Left cardiac atrium (tissue), 4 donors: ENCODE results near the gene OPRL1. TPM values are rescaled to one million over a fixed set of nuclear protein-coding genes. Genes with fewer than 3 reads are reported as not detected.

Experiments used
- ATAC-seq, 2 donors: fragments of 200-7000 bp; cut with Tn5 transposase; one replicate each; pipeline ENCODE4 v1.9.1; 2020; ENCODE audit warnings: mild to moderate bottlenecking in 2 of 2, moderate library complexity in 2 of 2
- DNase-seq: peaks from one replicate; pipeline ENCODE4 v3.0.0-alpha.2; 2020
- intact Hi-C, 2 donors: fragments of 100-400 bp; cut with DNase I; formaldehyde crosslinking; loops; one replicate each; pipeline versions ENCODE4 v1.14.1 to v1.15.1; 2022 to 2023
- total RNA-seq, 2 donors: library from RNA; stranded (reverse); fragmentation: NEBNext Ultra II Directional; extraction: Animal tissue kit (Norgen Biotek cat#: 25700); gene quantifications; one replicate each; pipeline ENCODE4 v1.2.1, GENCODE V29; 2021
- donor health status: DM: no; HTN: yes; CAD: no.
- donor health status: DM: no; HTN: yes; CAD: no; lungs with severe emphysema.
- donor health status: DM: yes; HTN: yes; CAD: no.
- donor health status: Dilated cardiomyopathy.

The OPRL1 gene
- total RNA-seq, 2 donors from 2014 or later: 0.71 to 0.97 TPM

GRCh38 chr20:64098471-64099013 is 18.7 kb downstream of the OPRL1 start:
- intact Hi-C loops: no loop called here
- DNase-seq: no peak
- ATAC-seq: no peak

DNA sequence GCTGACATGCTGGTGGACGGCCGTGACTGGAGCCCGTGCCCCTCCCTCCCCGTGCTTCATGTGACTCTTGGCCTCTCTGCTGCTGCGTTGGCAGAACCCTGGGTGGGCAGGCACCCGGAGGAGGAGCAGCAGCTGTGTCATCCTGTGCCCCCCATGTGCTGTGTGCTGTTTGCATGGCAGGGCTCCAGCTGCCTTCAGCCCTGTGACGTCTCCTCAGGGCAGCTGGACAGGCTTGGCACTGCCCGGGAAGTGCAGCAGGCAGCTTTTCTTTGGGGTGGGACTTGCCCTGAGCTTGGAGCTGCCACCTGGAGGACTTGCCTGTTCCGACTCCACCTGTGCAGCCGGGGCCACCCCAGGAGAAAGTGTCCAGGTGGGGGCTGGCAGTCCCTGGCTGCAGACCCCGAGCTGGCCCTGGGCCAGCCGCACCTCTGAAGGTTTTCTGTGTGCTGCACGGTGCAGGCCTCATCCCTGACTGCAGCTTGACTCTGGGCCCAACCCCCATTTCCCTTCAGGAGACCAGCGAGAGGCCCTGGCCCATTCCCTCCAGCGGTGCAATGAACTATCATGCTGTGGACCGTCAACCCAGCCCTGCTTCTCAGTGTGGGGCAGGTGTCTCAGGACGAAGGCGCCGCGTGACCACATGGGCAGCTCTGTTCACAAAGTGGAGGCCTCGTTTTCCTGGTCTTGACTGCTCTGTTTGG is 19.4 kb downstream of the OPRL1 start:
- intact Hi-C loops: no loop called here
- no peak for ATAC-seq
- no peak for DNase-seq

DNA sequence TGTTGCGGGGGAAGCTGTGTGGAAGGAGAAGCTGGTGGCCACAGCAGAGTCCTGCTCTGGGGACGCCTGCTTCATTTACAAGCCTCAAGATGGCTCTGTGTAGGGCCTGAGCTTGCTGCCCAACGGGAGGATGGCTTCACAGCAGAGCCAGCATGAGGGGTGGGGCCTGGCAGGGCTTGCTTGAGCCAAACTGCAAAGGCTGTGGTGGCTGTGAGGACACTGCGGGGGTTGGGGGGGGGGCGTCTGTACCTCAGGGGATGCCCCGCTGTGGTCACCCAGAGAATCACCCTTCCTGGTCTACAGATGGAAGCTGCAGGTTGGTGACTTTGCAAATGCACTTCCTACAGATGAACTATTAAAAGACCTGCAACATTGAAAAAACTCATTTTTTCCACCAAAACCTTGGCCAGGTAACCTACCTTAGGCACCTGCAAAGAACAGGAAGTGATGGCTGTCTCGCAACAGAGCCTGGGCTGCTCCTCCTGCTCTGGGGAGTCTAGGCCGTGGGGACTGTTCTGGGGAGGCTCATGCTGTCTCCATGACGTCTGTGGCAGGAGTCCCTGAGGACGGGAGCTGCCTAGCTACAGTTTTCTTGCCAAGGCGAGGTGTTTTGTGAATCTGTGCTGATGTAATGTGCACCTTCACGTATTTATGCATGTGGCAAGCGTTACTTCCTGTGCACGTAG is 20.1 kb downstream of the OPRL1 start:
- intact Hi-C loops: no loop called here
- no peak for ATAC-seq
- DNase-seq: no peak

DNA sequence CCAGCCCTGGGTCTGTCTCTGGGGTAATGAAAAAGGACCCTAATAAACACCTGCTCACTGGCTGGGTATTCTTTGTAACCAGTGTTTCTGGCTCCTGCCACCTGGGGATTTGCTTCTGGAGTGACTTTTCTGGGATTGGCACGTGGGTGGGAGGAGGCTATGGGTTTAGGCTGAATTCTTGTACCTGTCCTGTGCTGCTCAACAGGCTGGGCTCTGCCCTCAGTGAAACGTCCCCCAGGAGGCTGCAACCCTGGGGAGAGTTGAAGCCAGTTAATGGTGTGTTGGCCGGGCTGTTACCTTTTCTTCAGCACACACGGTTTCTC is 20.6 kb downstream of the OPRL1 start:
- DNase-seq: no peak
- ATAC-seq: no peak
- intact Hi-C loops: no loop called here

- DNase-seq (peak; percentile 1), ATAC-seq (no peak)
- intact Hi-C loops: no loop called here
Observed at GRCh38 chr20:64100946-64101688, 21.2 kb downstream of the OPRL1 start.

DNA sequence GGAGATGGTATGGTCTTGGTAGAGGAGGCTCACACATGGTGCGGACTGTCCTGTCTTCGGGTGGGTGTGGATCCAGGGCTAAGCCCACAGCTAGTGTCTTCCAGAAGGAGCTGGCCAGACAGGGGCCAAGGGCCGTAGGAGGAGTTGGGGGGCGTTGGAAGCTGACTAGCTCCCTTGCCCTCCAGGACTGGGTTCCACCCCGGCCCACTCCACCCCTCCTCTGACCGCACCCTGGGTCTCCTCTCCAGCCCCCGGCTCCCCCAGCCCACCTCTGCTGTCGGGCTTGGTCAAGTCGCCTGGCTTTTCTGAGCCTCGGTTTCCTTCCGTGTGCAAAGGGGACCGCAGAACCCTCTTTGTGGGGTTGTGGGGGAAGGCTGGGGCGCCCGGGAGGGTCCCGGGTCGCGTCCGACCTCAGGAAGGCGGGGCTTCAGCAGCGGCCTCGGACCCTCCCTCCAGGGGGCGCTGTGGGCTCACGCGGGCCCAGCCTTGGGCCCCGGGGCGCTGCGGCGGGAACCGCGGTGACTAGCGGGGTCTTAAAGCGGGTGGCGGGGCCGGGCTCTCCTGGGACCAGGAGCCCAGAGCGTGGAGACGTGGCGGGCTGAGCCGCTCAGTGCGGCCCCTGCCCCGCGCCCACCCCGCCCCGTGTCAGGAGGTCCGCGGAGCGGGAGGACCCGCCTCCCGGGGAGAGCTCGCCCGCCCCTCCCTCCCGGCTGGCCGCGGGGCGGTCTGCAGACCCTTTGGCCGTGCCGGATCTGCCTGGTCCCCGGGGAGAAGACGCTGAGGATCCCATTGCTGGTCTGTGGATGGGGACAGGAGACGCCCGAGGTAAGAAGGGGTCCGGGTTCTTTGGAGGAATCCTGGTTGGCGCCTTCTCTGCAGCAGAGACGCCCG is 22.1 kb downstream of the OPRL1 start:
- ATAC-seq: peak; percentile 71 to 78
- intact Hi-C loops: no loop called here

DNA sequence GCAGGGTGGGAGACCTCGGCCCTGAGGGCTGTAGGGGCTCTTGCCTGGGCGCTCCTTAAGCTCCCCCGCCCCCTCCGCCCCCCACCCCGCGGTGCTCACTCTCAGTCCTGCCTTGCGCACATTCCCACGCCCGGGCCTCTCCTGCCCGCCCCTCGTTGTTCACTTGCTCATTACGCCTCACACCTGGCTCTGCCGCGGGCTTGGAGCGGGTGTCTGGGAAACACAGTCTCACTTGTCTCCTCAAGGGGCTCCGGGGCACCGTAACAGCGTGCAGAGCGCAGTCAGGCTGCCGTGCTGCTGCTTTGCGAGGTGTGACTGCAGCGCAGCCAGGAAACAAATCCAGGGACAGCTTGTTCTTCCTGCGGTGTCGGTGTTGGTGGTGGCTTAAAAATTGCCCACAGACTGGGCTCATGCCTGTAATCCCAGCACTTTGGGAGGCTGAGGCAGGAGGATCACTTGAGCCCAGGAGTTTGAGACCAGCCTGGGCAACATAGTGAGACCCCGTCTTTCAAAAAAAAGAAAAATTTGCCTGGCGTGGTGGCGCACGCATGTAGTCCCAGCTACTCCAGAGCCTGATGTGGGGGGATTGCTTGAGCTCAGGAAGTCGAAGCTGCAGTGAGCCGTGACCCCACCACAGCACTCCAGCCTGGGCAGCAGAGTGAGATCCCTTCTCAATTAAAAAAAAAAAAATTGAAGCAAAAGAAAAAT is 22.9 kb downstream of the OPRL1 start:
- peak; percentile 15 to 29 for ATAC-seq
- DNase-seq: peak; percentile 27
- intact Hi-C loops: no loop called here

More for the DNA sequence above, 22.1 kb downstream of the OPRL1 start:
- DNase-seq: peak; percentile 50

DNA sequence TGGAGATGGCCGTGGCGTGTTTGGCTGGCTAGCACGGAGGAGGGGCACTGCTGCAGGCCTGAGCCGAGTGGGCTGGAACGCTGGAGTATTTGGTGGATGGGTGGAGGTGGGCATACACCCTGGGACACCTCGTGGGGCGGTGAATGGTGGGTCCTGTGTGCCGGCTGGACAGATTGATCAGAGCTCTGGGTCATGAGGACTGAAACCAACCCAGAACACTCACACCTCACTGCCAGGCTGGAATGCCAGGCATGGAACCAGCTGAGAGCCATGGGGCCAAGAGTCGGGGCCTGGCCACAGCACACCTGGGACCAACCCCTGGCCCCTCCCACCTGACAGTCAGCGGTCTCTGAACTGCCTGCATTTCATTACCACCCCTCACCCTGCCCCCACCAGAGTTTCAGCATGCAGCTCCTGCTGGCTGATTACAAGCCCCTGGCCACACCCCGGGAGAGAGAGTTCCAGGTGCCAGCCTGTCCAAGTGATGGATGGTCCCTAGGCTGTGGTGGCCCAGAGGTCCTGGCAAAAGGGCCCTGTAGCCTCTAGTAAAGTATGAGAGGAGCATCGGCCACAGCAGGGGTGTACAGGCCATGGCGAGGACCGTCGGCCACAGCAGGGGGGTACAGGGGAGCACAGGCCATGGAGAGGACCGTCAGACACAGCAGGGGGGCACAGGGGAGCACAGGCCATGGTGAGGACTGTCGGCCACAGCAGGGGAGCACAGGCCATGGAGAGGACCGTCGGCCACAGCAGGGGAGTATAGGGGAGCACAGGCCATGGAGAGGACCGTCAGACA is 24.2 kb downstream of the OPRL1 start:
- DNase-seq (peak; percentile 6), ATAC-seq (no peak)
- intact Hi-C loops: no loop called here

DNA sequence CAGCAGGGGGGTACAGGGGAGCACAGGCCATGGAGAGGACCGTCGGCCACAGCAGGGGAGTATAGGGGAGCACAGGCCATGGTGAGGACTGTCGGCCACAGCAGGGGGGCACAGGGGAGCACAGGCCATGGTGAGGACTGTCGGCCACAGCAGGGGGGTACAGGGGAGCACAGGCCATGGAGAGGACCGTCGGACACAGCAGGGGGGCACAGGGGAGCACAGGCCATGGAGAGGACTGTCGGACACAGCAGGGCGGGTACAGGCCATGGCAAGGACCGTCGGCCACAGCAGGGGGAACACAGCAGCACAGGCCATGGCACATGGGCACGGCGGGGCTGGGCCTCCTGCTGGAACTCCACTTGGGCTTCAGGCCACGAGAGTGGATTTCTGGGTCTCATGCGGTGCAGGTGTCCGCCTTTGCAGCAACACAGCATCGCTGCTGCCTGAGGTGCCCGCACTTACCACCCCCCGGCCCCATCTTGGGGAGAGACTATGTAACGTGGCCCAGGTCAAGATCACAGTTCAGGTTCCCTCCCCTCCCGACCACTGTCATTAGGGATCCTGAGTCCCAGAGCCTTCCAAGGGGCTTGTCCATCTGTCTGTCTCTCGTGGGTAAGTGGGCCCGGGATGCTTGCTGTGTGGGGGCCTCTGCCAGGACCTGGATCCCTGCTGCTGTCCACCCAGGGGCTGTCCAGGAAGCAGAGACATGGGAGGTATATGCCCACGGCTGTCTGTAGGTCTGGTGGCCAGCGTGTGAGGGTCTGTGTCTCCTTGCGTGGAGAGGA is 25.0 kb downstream of the OPRL1 start:
- ATAC-seq: no peak
- intact Hi-C loops: no loop called here

GRCh38 chr20:64105846-64106434 is 26.1 kb downstream of the OPRL1 start:
- intact Hi-C loops: no loop called here
- ATAC-seq (no peak), DNase-seq (peak; percentile 19)

More for the DNA sequence above, 25.0 kb downstream of the OPRL1 start:
- DNase-seq: peak; percentile 6

- intact Hi-C loops: no loop called here
- ATAC-seq (no peak), DNase-seq (peak; percentile 9)
Observed at GRCh38 chr20:64106435-64106961, 26.6 kb downstream of the OPRL1 start.

GRCh38 chr20:64106981-64107735 is 27.3 kb downstream of the OPRL1 start, which contains the start of gene NPBWR2:
Gene NPBWR2 (minus strand): TSS chr20:64107565. CDS start chr20:64106831, 734 bp downstream.
- intact Hi-C loops: no loop called here
- no peak for ATAC-seq

DNA sequence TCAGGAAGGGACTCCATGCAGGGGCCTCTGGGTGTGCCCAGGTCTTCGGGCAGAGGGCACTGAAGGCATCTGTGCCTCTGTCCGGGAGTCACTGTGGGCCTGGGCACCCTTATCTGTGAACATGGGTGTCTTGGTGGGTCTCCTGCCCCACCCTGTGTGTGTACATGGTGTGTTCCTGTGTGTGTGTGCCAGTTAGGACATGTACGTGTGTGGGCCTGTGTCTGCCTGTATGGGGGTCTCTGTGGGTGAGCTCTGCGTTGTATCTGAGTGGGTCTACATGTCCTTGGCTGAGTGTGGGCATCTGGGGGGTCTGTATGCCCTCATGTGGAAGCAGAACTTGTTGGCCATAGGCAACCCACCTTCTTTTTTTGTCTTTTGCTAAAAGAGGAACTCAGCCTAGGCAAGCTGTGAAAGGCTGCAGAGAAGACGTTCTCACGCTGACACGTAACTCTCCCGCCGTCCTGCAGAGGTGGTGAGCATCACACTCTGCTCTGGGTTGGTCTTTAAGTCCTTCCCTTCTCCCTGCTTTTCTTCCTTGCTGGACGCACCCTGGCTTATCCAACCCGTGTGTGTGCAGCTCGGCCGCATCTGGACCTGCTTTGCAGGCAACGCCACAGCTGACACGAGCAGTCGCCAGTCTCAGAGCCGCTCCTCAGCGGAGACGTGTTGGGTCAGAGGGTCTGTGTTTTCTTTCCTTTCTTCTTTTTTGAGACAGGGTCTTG is 28.0 kb downstream of the OPRL1 start:
- DNase-seq (peak; percentile 6), ATAC-seq (no peak)
- intact Hi-C loops: no loop called here

More at GRCh38 chr20:64106981-64107735, 27.3 kb downstream of the OPRL1 start, which contains the start of gene NPBWR2:
- DNase-seq: peak; percentile 22

GRCh38 chr20:64108731-64109681 is 29.1 kb downstream of the OPRL1 start:
- DNase-seq (no peak), ATAC-seq (no peak)
- intact Hi-C loops: no loop called here
